Heart left ventricle (tissue), 13 donors: ENCODE measurements around the gene SUSD1.

Experiments
- CTCF ChIP-seq, 12 donors: fragments of 200-600 bp; sonication (generic) in 4 of 12; IDR thresholded peaks; one replicate each; pipeline versions ENCODE4 v1.5.0 to v1.8.0; 2018 to 2022; ENCODE audit warnings: antibody characterized with exemption in 12 of 12, mild to moderate bottlenecking in 5 of 12
- POLR2A ChIP-seq, 2 donors: fragments of 450-650 bp; IDR thresholded peaks; one replicate each; pipeline ENCODE4 v1.6.1; 2017; ENCODE audit warnings: antibody characterized with exemption in 2 of 2, mild to moderate bottlenecking in 2 of 2, moderate library complexity in 2 of 2
- donor health status: ischemic (EF 13 %, LVEDD 7.1; RV severe dilation, severe dysfunction).
- donor health status: DM: no; HTN: yes; CAD: no.
- donor health status: DM: no; HTN: no; CAD: no.
- donor health status: ischemic (EF 25% LVEDD 6.9; RV normal size, moderate dysfunction).
- donor health status: ischemic (EF 25% LVEDD 5.7; RV mildly dilated, moderate dysfunction).
- donor health status: ischemic (EF 35%, LVEDD 5.7; RV mildly dilated, moderate dysfunction).
- donor health status: nonischemic (EF 11% LVEDD 7.7; RV severe dilation, severe dysfunction).
- donor health status: DM: yes; HTN: yes; CAD: no.
- donor health status: PGD.
- donor health status: ischemic (EF 29% LVEDD 5.4; RV normal size, mild dysfunction).
- donor health status: nonischemic (EF 23%, LVEDD 6.1; RV moderate dilation, normal function).

- TF ChIP-seq CTCF (IDR thresholded peaks at IDR 0.05) (no peak), POLR2A (IDR thresholded peaks at IDR 0.05) (no peak)
These were observed 157.2 kb downstream of the SUSD1 start for GRCh38 chr9:112017878-112018277.
